Gastrocnemius medialis (tissue), 4 donors: Measurements from ENCODE around the gene RAB11A.

ENCODE experiments used
- POLR2A ChIP-seq, 2 donors: fragments of 450-650 bp; IDR thresholded peaks; one replicate each; pipeline ENCODE4 v1.6.1; 2017; ENCODE audit warnings: antibody characterized with exemption in 2 of 2, mild to moderate bottlenecking in 2 of 2, moderate library complexity in 2 of 2
- TF ChIP-seq, protein P1 (sequence below), 5 experiments: fragments of 450-650 bp in 3 of 5; fragments of 200-600 bp in 2 of 5; sonication (generic) in 2 of 5; IDR thresholded peaks in 4 of 5; conservative IDR thresholded peaks in 1 of 5; 1 replicate in 4 of 5; 2 replicates in 1 of 5; pipeline ENCODE4 v1.5.1; 2016 to 2019; ENCODE audit warnings: antibody characterized with exemption in 5 of 5, mild to moderate bottlenecking in 3 of 5, moderate library complexity in 3 of 5

DNA sequence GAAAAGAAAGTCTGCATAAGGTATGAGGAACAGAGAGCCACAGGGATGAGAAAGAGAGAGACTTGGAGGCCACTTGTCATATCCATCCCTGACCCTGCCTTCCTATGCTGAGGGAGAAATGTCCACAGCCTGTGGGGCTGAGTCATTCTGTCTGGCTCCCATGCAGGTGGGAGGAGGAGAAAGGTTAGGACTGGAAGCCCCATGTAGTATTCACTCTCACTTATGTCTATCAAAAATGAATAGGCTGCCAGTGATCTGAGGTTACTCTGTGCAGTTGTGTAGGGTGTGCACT, 71.3 kb downstream of the RAB11A start:
- TF ChIP-seq, protein P1, sequence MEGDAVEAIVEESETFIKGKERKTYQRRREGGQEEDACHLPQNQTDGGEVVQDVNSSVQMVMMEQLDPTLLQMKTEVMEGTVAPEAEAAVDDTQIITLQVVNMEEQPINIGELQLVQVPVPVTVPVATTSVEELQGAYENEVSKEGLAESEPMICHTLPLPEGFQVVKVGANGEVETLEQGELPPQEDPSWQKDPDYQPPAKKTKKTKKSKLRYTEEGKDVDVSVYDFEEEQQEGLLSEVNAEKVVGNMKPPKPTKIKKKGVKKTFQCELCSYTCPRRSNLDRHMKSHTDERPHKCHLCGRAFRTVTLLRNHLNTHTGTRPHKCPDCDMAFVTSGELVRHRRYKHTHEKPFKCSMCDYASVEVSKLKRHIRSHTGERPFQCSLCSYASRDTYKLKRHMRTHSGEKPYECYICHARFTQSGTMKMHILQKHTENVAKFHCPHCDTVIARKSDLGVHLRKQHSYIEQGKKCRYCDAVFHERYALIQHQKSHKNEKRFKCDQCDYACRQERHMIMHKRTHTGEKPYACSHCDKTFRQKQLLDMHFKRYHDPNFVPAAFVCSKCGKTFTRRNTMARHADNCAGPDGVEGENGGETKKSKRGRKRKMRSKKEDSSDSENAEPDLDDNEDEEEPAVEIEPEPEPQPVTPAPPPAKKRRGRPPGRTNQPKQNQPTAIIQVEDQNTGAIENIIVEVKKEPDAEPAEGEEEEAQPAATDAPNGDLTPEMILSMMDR (IDR thresholded peaks at IDR 0.05 in 4 of 5, conservative IDR thresholded peaks at IDR 0.05 in 1 of 5), result no peak
- no peak for TF ChIP-seq POLR2A (IDR thresholded peaks at IDR 0.05)
